Endothelial cell of umbilical vein (primary cell): Measurements from ENCODE around the gene GJA9. TPM values are rescaled to one million over a fixed set of nuclear protein-coding genes. Genes with fewer than 3 reads are reported as not detected.

Source experiments
- BruUV-seq: library from RNA; stranded (reverse); fragments of 400-500 nt; replicated peaks from 2 replicates; lab custom pipeline; 2021; lab: Mats Ljungman, UMichigan
- CTCF ChIA-PET: fragments of 300-600, 350-600 bp; sonication (Branson Sonifier 250); formaldehyde crosslinking; loops from one replicate; lab custom pipeline; 2021; ENCODE audit warnings: antibody characterized with exemption, inconsistent platforms; lab: Charles Lee
- POLR2A ChIA-PET: fragments of 300-600, 350-600 bp; sonication (Branson Sonifier 250); formaldehyde crosslinking; loops from one replicate; lab custom pipeline; 2021; ENCODE audit warnings: antibody characterized with exemption, inconsistent platforms; lab: Charles Lee
- DNase-seq: peaks from one replicate; pipeline ENCODE4 v3.0.0-alpha.2; 2011; ENCODE audit warnings: low read depth, low spot score
- FAIRE-seq: peaks from 2 replicates; lab custom pipeline; 2011; peaks lifted over from hg19 to GRCh38; lab: Jason Lieb, UNC
- H2AFZ ChIP-seq: 2 replicates; pipeline ENCODE4 v1.6.0; 2012; ENCODE audit warnings: low read depth, low read length, control low read depth, inconsistent platforms
- H3K27ac ChIP-seq: 2 replicates; pipeline ENCODE4 v1.5.1; 2011; ENCODE audit warnings: low read depth, mild to moderate bottlenecking, control low read depth, low read length, moderate library complexity; ENCODE audit not compliant: insufficient read depth
- H3K27me3 ChIP-seq, 2 experiments: 2 replicates each; pipeline versions ENCODE4 v1.6.0 to v1.6.1; 2011; ENCODE audit warnings: low read length in 2 of 2, mixed read lengths in 1 of 2; ENCODE audit not compliant: control insufficient read depth in 2 of 2, insufficient read depth in 2 of 2
- H3K36me3 ChIP-seq, 2 experiments: 2 replicates in 1 of 2; 3 replicates in 1 of 2; pipeline ENCODE4 v1.5.1; 2011; ENCODE audit warnings: low read length in 2 of 2, mild to moderate bottlenecking in 1 of 2, moderate library complexity in 1 of 2; ENCODE audit not compliant: control insufficient read depth in 2 of 2, insufficient read depth in 2 of 2; ENCODE audit errors: extremely low read depth in 1 of 2
- H3K4me1 ChIP-seq: 3 replicates; pipeline ENCODE4 v1.5.1; 2011; ENCODE audit warnings: mild to moderate bottlenecking, low read length; ENCODE audit not compliant: control insufficient read depth, insufficient read depth; ENCODE audit errors: extremely low read depth
- H3K4me2 ChIP-seq: 2 replicates; pipeline ENCODE4 v1.6.1; 2011; ENCODE audit warnings: low read length, control low read depth, mixed read lengths; ENCODE audit not compliant: insufficient read depth
- H3K4me3 ChIP-seq, 3 experiments: fragments of 200-600 bp in 1 of 3; sonication (generic), shearing (Covaris generic) in 1 of 3; replicated peaks in 1 of 3; 2 replicates each; pipeline ENCODE4 v1.5.1; 2011 to 2016; ENCODE audit warnings: control low read depth in 3 of 3, low read length in 3 of 3, mild to moderate bottlenecking in 2 of 3, inconsistent platforms in 1 of 3, low read depth in 1 of 3, moderate library complexity in 1 of 3; ENCODE audit not compliant: insufficient read depth in 1 of 3
- H3K79me2 ChIP-seq: 2 replicates; pipeline ENCODE4 v1.6.0; 2012; ENCODE audit warnings: low read length, inconsistent platforms; ENCODE audit not compliant: control insufficient read depth, insufficient read depth
- H3K9ac ChIP-seq: replicated peaks from 2 replicates; pipeline ENCODE3; 2011; ENCODE audit warnings: low read length, control low read depth; ENCODE audit not compliant: insufficient read depth; ENCODE audit errors: extremely low read depth
- H3K9me1 ChIP-seq: replicated peaks from 3 replicates; pipeline ENCODE4 v1.6.0; 2011; ENCODE audit warnings: mild to moderate bottlenecking, low read length; ENCODE audit not compliant: control insufficient read depth, insufficient read depth; ENCODE audit errors: extremely low read depth
- H3K9me3 ChIP-seq: replicated peaks from 2 replicates; pipeline ENCODE4 v1.5.1; 2012; ENCODE audit warnings: low read length, inconsistent platforms; ENCODE audit not compliant: control insufficient read depth, insufficient read depth
- H4K20me1 ChIP-seq: replicated peaks from 2 replicates; pipeline ENCODE3; 2011; ENCODE audit warnings: mild to moderate bottlenecking, low read length; ENCODE audit not compliant: control insufficient read depth, insufficient read depth; ENCODE audit errors: extremely low read depth
- CTCF ChIP-seq, 2 donors: IDR thresholded peaks; 1 replicate in 1 of 2; 2 replicates in 1 of 2; pipeline ENCODE4 v1.5.1; 2011; ENCODE audit warnings: low read length in 2 of 2, mild to moderate bottlenecking in 2 of 2, moderate library complexity in 2 of 2, control low read depth in 1 of 2, inconsistent platforms in 1 of 2, low read depth in 1 of 2; ENCODE audit not compliant: insufficient read depth in 1 of 2; ENCODE audit errors: extremely low read depth in 1 of 2
- EZH2 ChIP-seq: IDR thresholded peaks from 2 replicates; pipeline ENCODE4 v1.6.1; 2012; ENCODE audit warnings: borderline replicate concordance, low read depth, mild to moderate bottlenecking, moderate library complexity, low read length, inconsistent platforms; ENCODE audit not compliant: severe bottlenecking
- FOS ChIP-seq: IDR thresholded peaks from 2 replicates; pipeline ENCODE4 v1.6.1; 2011; ENCODE audit warnings: mild to moderate bottlenecking, low read length, moderate library complexity, borderline replicate concordance; ENCODE audit not compliant: insufficient read depth
- GATA2 ChIP-seq: IDR thresholded peaks from 2 replicates; pipeline ENCODE4 v1.7.0; 2011; ENCODE audit warnings: low read depth, mild to moderate bottlenecking, moderate library complexity, mixed read lengths, low read length; ENCODE audit not compliant: insufficient read length, insufficient read depth
- JUN ChIP-seq: IDR thresholded peaks from 2 replicates; pipeline ENCODE4 v1.6.1; 2011; ENCODE audit warnings: borderline replicate concordance, low read depth; ENCODE audit not compliant: insufficient read length, insufficient read depth
- MAX ChIP-seq: IDR thresholded peaks from 2 replicates; pipeline ENCODE4 v1.6.1; 2011; ENCODE audit not compliant: insufficient read depth, insufficient read length
- MYC ChIP-seq: IDR thresholded peaks from one replicate; pipeline ENCODE4 v1.6.1; 2011; ENCODE audit warnings: mild to moderate bottlenecking, low read depth, low read length
- POLR2A ChIP-seq: IDR thresholded peaks from 2 replicates; pipeline ENCODE4 v1.6.1; 2012; ENCODE audit warnings: low read depth, mild to moderate bottlenecking, control low read depth, low read length
- POLR2AphosphoS5 ChIP-seq: IDR thresholded peaks from 2 replicates; pipeline ENCODE4 v1.6.1; 2012; ENCODE audit warnings: low read depth, mild to moderate bottlenecking, control low read depth, low read length, moderate library complexity; ENCODE audit not compliant: insufficient read depth
- dilution Hi-C: fragments of 300-500 bp; cut with MboI; formaldehyde crosslinking; loops from one replicate; pipeline ENCODE4 v1.15.0; 2019; ENCODE audit warnings: low sequenced_read_pairs; ENCODE audit not compliant: extremely low pct_ligation_motif_present
- intact Hi-C: fragments of 100-400 bp; cut with micrococcal nuclease; formaldehyde crosslinking; loops from one replicate; pipeline ENCODE4 v1.10.0; 2022
- polyA plus RNA-seq, 4 experiments: library from polyadenylated mRNA; depleted of rRNA in 3 of 4; stranded (reverse) in 3 of 4; unstranded in 1 of 4; fragments of >200 nt; gene quantifications; 2 replicates each; pipeline versions ENCODE4 v1.2.1 to v1.2.3, GENCODE V29; 2011 to 2012; ENCODE audit warnings: missing spikeins in 1 of 4
- total RNA-seq: library from RNA; stranded (reverse); gene quantifications from 2 replicates; pipeline ENCODE4 v1.2.3, GENCODE V29; 2021

GJA9 gene
- total and polyA plus RNA-seq, 2 donors (not counting 3 experiments of a cell fraction or from before 2014, with no cell fraction given): not detected

GRCh38 chr1:38898653-38899230 lies 17.4 kb upstream of the GJA9 start:
- Histone ChIP-seq H3K36me3 (no peaks in the 10 kb centered on the region), H3K79me2 (no peaks in the 10 kb centered on the region), H3K9ac (no peak overlapping the region), H3K9me1 (no peaks in the 10 kb centered on the region), H4K20me1 (no peaks in the 10 kb centered on the region), H3K4me2 (no peak overlapping the region), H3K4me1 (no peaks in the 10 kb centered on the region), H3K9me3 (no peaks in the 10 kb centered on the region), H2AFZ (no peak overlapping the region), H3K27ac (no peak overlapping the region), H3K4me3 (no peak overlapping the region), H3K27me3 (no peaks in the 10 kb centered on the region)
- ChIA-PET CTCF (interaction anchor here (0.9 kb wide), 1 partner anchor 10 kb away, joined by 3 read pairs; no protein-coding TSS in a partner anchor), POLR2A (no interaction called here)
- TF ChIP-seq GATA2 (no peak), JUN (no peak), MAX (no peak), CTCF (IDR thresholded peaks at IDR 0.05; ENCODE audit: extremely low read depth in 1 of 2, insufficient read depth in 1 of 2, low read depth in 1 of 2, low read length in 2 of 2) (no peak), EZH2 (no peak), MYC (no peak), FOS (no peak), POLR2A (no peak), POLR2AphosphoS5 (no peak)
- no peak for FAIRE-seq
- DNase-seq: no peak
- BruUV-seq: no TSS peak
- dilution Hi-C loops (no loop called here), intact Hi-C loops (no loop called here)
